HepG2 (cell line): ENCODE measurements around the gene OSBPL2. TPM values are rescaled to one million over a fixed set of nuclear protein-coding genes. Genes with fewer than 3 reads are reported as not detected.

Experiments used
- ATAC-seq: fragments of 200-7000 bp; cut with Tn5 transposase; 3 replicates; pipeline ENCODE4 v1.9.1; 2020; ENCODE audit warnings: mild to moderate bottlenecking, moderate library complexity
- BruUV-seq: library from RNA; stranded (reverse); fragments of 400-500 nt; replicated peaks from 2 replicates; lab custom pipeline; 2021; lab: Mats Ljungman, UMichigan
- CTCF ChIA-PET: fragments of 300-600 bp; formaldehyde crosslinking; extraction: SDS; loops from one replicate; lab custom pipeline; 2021; ENCODE audit warnings: low total read pairs, inconsistent platforms, low intra/inter-chr PET ratio; lab: Yijun Ruan, JAX
- POLR2A ChIA-PET: fragments of 350-600 bp; sonication (Branson Sonifier 250); formaldehyde crosslinking; loops from one replicate; lab custom pipeline; 2020; ENCODE audit warnings: antibody characterized with exemption, inconsistent platforms; lab: Yijun Ruan, JAX
- DNase-seq: peaks from one replicate; pipeline ENCODE4 v3.0.0-alpha.2; 2015; ENCODE audit warnings: low spot score
- FAIRE-seq: peaks from 3 replicates; lab custom pipeline; 2011; peaks lifted over from hg19 to GRCh38; lab: Jason Lieb, UNC
- H2AFZ ChIP-seq: one replicate; pipeline ENCODE4 v1.6.1; 2011; ENCODE audit warnings: low read length, inconsistent platforms
- H3K27ac ChIP-seq: fragments of 300-600 bp; 3 replicates; pipeline ENCODE4 v1.8.0; 2011; ENCODE audit warnings: mixed run types, mild to moderate bottlenecking, mixed read lengths, low read length, inconsistent platforms; ENCODE audit not compliant: insufficient read depth; ENCODE audit errors: extremely low read length
- H3K27me3 ChIP-seq, 2 experiments: fragments of 200-600 bp in 1 of 2; 2 replicates in 1 of 2; 3 replicates in 1 of 2; pipeline versions ENCODE4 v1.6.0 to v1.8.0; 2011; ENCODE audit warnings: low read length in 2 of 2, mild to moderate bottlenecking in 2 of 2, moderate library complexity in 2 of 2, inconsistent platforms in 1 of 2; ENCODE audit not compliant: insufficient read depth in 2 of 2, control insufficient read depth in 1 of 2
- H3K36me3 ChIP-seq, 2 experiments: fragments of 200-600 bp in 1 of 2; replicated peaks in 1 of 2; 2 replicates in 1 of 2; 3 replicates in 1 of 2; pipeline versions ENCODE4 v1.5.1 to v1.8.0; 2011; ENCODE audit warnings: low read length in 2 of 2, inconsistent platforms in 1 of 2; ENCODE audit not compliant: insufficient read depth in 2 of 2, control insufficient read depth in 1 of 2
- H3K4me1 ChIP-seq: 2 replicates; pipeline ENCODE4 v1.5.1; 2012; ENCODE audit warnings: low read length, inconsistent platforms; ENCODE audit not compliant: insufficient read depth
- H3K4me2 ChIP-seq: 2 replicates; pipeline ENCODE4 v1.6.0; 2011; ENCODE audit warnings: low read depth, low read length, inconsistent platforms
- H3K4me3 ChIP-seq, 3 experiments: fragments of 200-600 bp in 1 of 3; sonication (generic), shearing (Covaris generic) in 1 of 3; replicated peaks in 1 of 3; 2 replicates each; pipeline ENCODE4 v1.5.1; 2011 to 2016; ENCODE audit warnings: low read length in 3 of 3, inconsistent platforms in 2 of 3, low read depth in 2 of 3, mild to moderate bottlenecking in 2 of 3, control low read depth in 1 of 3, mixed read lengths in 1 of 3; ENCODE audit not compliant: insufficient read depth in 1 of 3
- H3K79me2 ChIP-seq: one replicate; pipeline ENCODE4 v1.6.1; 2011; ENCODE audit warnings: low read length, inconsistent platforms; ENCODE audit not compliant: insufficient read depth
- H3K9ac ChIP-seq: 2 replicates; pipeline ENCODE4 v1.6.0; 2011; ENCODE audit warnings: mild to moderate bottlenecking, low read depth, low read length, inconsistent platforms; ENCODE audit not compliant: insufficient read depth
- H3K9me3 ChIP-seq: 2 replicates; pipeline ENCODE4 v1.5.1; 2012; ENCODE audit warnings: mild to moderate bottlenecking, low read length
- H4K20me1 ChIP-seq: 2 replicates; pipeline ENCODE4 v1.6.0; 2011; ENCODE audit warnings: inconsistent platforms, mild to moderate bottlenecking, low read length, moderate library complexity; ENCODE audit not compliant: insufficient read depth
- AGO1 ChIP-seq: fragments of 200-400 bp; formaldehyde crosslinking; IDR thresholded peaks from 2 replicates; pipeline ENCODE4 v1.6.1; 2017; ENCODE audit warnings: mild to moderate bottlenecking, low read depth, low read length, moderate library complexity; ENCODE audit not compliant: poor library complexity, severe bottlenecking
- JUN ChIP-seq: sonication (generic); formaldehyde crosslinking; IDR thresholded peaks from 2 replicates; pipeline ENCODE4 v1.4.0; 2020; ENCODE audit warnings: mild to moderate bottlenecking, missing genetic modification reagents
- KDM2A ChIP-seq: sonication (generic); formaldehyde crosslinking; IDR thresholded peaks from 2 replicates; pipeline ENCODE4 v1.4.0; 2020; ENCODE audit warnings: low read depth, missing genetic modification reagents, borderline replicate concordance
- MED8 ChIP-seq: sonication (generic); formaldehyde crosslinking; IDR thresholded peaks from 2 replicates; pipeline ENCODE4 v1.8.1; 2023; ENCODE audit warnings: mild to moderate bottlenecking, missing genetic modification reagents; ENCODE audit not compliant: insufficient replicate concordance
- POLR2AphosphoS5 ChIP-seq: IDR thresholded peaks from 2 replicates; pipeline ENCODE4 v1.6.1; 2012; ENCODE audit warnings: low read depth, low read length
- PTBP1 ChIP-seq: fragments of 200-400 bp; formaldehyde crosslinking; IDR thresholded peaks from 2 replicates; pipeline ENCODE4 v1.6.1; 2018; ENCODE audit warnings: low read length, low read depth; ENCODE audit not compliant: poor library complexity, severe bottlenecking
- SUZ12 ChIP-seq: fragments of 150-350 bp; IDR thresholded peaks from 2 replicates; pipeline ENCODE4 v1.6.1; 2014; ENCODE audit warnings: low read depth, low read length
- TBL1XR1 ChIP-seq: fragments of 150-350 bp; IDR thresholded peaks from 2 replicates; pipeline ENCODE4 v1.6.1; 2014; ENCODE audit warnings: borderline replicate concordance, low read length; ENCODE audit not compliant: partially characterized antibody
- TEAD3 ChIP-seq: optimal IDR thresholded peaks from 2 replicates; pipeline ENCODE3; 2016; ENCODE audit warnings: borderline replicate concordance
- ZFP62 ChIP-seq: sonication (generic); formaldehyde crosslinking; IDR thresholded peaks from 2 replicates; pipeline ENCODE4 v1.4.0; 2020; ENCODE audit warnings: missing genetic modification reagents
- ZFX ChIP-seq: sonication (generic); formaldehyde crosslinking; IDR thresholded peaks from 2 replicates; pipeline ENCODE4 v1.4.0; 2020; ENCODE audit warnings: mild to moderate bottlenecking, low read depth, missing genetic modification reagents, moderate library complexity
- ZNF17 ChIP-seq: sonication (generic); formaldehyde crosslinking; IDR thresholded peaks from 2 replicates; pipeline ENCODE4 v1.5.0; 2020; ENCODE audit warnings: mild to moderate bottlenecking, missing genetic modification reagents
- ZNF274 ChIP-seq: sonication (generic); formaldehyde crosslinking; IDR thresholded peaks from 2 replicates; pipeline ENCODE4 v1.5.1; 2020; ENCODE audit warnings: mild to moderate bottlenecking, missing genetic modification reagents
- ZNF570 ChIP-seq: sonication (generic); formaldehyde crosslinking; IDR thresholded peaks from 2 replicates; pipeline ENCODE4 v1.4.0; 2020; ENCODE audit warnings: mild to moderate bottlenecking, missing genetic modification reagents, borderline replicate concordance
- ZNF639 ChIP-seq: conservative IDR thresholded peaks from 2 replicates; pipeline ENCODE4 v1.6.1; 2018; ENCODE audit warnings: missing genetic modification reagents
- ZNF768 ChIP-seq: sonication (generic); formaldehyde crosslinking; IDR thresholded peaks from 2 replicates; pipeline ENCODE4 v1.4.0; 2020; ENCODE audit warnings: missing genetic modification reagents
- WGBS: methylation state at CpG from one replicate; pipeline ENCODE4 v1.1.6; 2017; ENCODE audit warnings: low lambda C conversion rate; 5-methylcytosine and 5-hydroxymethylcytosine counted together
- in situ Hi-C: cut with HindIII; loops from 2 replicates; pipeline ENCODE4 v1.10.0; 2017; ENCODE audit warnings: low pct_unique_long_range_greater_than_20kb; ENCODE audit not compliant: extremely low pct_ligation_motif_present
- intact Hi-C: fragments of 100-400 bp; cut with micrococcal nuclease; formaldehyde crosslinking; loops from one replicate; pipeline ENCODE4 v1.10.0; 2022; ENCODE audit not compliant: unreplicated experiment
- polyA plus RNA-seq, 8 experiments: library from polyadenylated mRNA; depleted of rRNA in 3 of 8; stranded (reverse) in 7 of 8; unstranded in 1 of 8; fragments of >200 nt; fragmentation: Illumina TruSeq in 4 of 8; extraction: Trizol in 4 of 8; gene quantifications; 2 replicates each; pipeline versions ENCODE4 v1.2.1 to v1.2.3, GENCODE V29; 2011 to 2016; ENCODE audit warnings: low read depth in 4 of 8, missing spikeins in 1 of 8, mixed read lengths in 1 of 8; ENCODE audit not compliant: insufficient read depth in 1 of 8
- total RNA-seq, 5 experiments: library from RNA; depleted of rRNA; stranded (reverse); fragments of >200 nt; fragmentation: Illumina TruSeq; extraction: Trizol; gene quantifications; 2 replicates each; pipeline ENCODE4 v1.2.3, GENCODE V29; 2016; ENCODE audit warnings: low read depth in 1 of 5
- TF ChIP-seq, protein P1 (sequence below): sonication (generic); formaldehyde crosslinking; IDR thresholded peaks from 2 replicates; pipeline ENCODE4 v1.8.1; 2022; ENCODE audit warnings: low read depth, mild to moderate bottlenecking, missing genetic modification reagents
- TF ChIP-seq, protein P2 (sequence below): sonication (generic); formaldehyde crosslinking; IDR thresholded peaks from 2 replicates; pipeline ENCODE4 v1.4.0; 2020; ENCODE audit warnings: missing genetic modification reagents

The OSBPL2 gene
- total and polyA plus RNA-seq, 2 of the 13 experiments (the other 11 are each of a cell fraction or from before 2014, with no cell fraction given): 18.5 to 37.4 TPM

DNA sequence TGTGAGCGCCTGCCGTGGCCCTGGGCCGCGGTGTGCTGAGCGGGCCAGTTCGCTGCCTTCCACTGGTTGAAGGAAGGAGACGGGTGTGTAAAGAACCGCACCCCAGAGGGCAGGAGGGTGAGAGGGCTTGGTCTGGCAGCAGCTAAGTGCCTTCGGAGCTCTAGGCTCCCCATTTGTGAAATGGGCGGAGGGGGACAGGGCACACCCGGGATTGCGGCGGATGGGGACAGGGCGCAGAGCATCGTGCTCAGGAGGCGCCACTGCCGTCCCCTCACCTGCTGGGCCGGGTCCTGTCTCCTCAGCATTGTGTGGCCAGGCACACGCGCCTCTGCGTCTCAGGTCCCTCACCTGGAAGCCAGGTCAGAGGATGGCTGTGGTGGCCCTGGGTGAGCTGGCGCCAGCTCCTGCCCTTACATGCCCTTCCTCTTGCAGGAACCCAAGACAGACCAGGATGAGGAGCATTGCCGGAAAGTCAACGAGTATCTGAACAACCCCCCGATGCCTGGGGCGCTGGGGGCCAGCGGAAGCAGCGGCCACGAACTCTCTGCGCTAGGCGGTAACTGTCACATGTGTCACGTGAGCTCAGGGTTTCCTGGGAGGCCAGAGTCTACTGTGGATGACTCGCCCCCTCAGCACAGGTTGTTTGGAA, 67.6 kb downstream of the OSBPL2 start:
- 93% methylated on average over 33 of the region's 33 CpGs for WGBS
- H3K79me2 ChIP-seq: peaks cover 32% of the 10 kb centered on the region
- peak overlapping the region in 1 of 3 experiments; percentile 93; a peak in 1 of 6 replicates for H3K4me3 ChIP-seq
- POLR2A ChIA-PET: interaction anchor here (0.8 to 8.3 kb wide), 6 partner anchors 13 to 81 kb away, joined by 3 to 187 read pairs (median 4); partner anchors contain the start of genes LAMA5 and RPS21
- BruUV-seq: no TSS peak
- H4K20me1 ChIP-seq: peaks cover 25% of the 10 kb centered on the region
- peaks cover 36 to 63% of the 10 kb centered on the region in 2 experiments for H3K36me3 ChIP-seq
- in situ Hi-C loops: no loop called here
- DNase-seq: no peak
- no peak overlapping the region for H2AFZ ChIP-seq
- H3K4me1 ChIP-seq: peaks cover 31% of the 10 kb centered on the region
- 0 out of 2 replicates have a peak overlapping the region, but pooled peaks have one; percentile 91 for H3K9ac ChIP-seq
- no peaks in the 10 kb centered on the region; a peak in 1 of 5 replicates for H3K27me3 ChIP-seq
- no peak for FAIRE-seq
- CTCF ChIA-PET: interaction anchor here (2.0 kb wide), 1 partner anchor 77 kb away, joined by 4 read pairs; no protein-coding TSS in a partner anchor
- H3K4me2 ChIP-seq: peak overlapping the region; percentile 99; the same call in 1 of the 2 replicates
- peak overlapping the region; percentile 97 for H3K27ac ChIP-seq
- intact Hi-C loops: no loop called here
- H3K9me3 ChIP-seq: no peaks in the 10 kb centered on the region
- ATAC-seq: no peak
- TF ChIP-seq JUN (CRISPR knock-in tag) (no peak), ZFX (no peak), TEAD3 (CRISPR knock-in tag) (peak; percentile 14), ZNF17 (CRISPR knock-in tag) (no peak), ZNF639 (CRISPR knock-in tag) (no peak), ZNF768 (CRISPR knock-in tag) (0 out of 2 replicates have a peak, but pooled peaks have one; percentile 39), ZFP62 (CRISPR knock-in tag) (no peak), AGO1 (peak; percentile 37), SUZ12 (no peak), ZNF570 (CRISPR knock-in tag) (no peak), PTBP1 (peak; percentile 32), ZNF274 (0 out of 2 replicates have a peak, but pooled peaks have one; percentile 17), KDM2A (0 out of 2 replicates have a peak, but pooled peaks have one; percentile 15), TBL1XR1 (peak; percentile 8), POLR2AphosphoS5 (peak; percentile 33; the same call in 1 of the 2 replicates), MED8 (CRISPR knock-in tag) (peak; percentile 41)
- TF ChIP-seq, protein P1, sequence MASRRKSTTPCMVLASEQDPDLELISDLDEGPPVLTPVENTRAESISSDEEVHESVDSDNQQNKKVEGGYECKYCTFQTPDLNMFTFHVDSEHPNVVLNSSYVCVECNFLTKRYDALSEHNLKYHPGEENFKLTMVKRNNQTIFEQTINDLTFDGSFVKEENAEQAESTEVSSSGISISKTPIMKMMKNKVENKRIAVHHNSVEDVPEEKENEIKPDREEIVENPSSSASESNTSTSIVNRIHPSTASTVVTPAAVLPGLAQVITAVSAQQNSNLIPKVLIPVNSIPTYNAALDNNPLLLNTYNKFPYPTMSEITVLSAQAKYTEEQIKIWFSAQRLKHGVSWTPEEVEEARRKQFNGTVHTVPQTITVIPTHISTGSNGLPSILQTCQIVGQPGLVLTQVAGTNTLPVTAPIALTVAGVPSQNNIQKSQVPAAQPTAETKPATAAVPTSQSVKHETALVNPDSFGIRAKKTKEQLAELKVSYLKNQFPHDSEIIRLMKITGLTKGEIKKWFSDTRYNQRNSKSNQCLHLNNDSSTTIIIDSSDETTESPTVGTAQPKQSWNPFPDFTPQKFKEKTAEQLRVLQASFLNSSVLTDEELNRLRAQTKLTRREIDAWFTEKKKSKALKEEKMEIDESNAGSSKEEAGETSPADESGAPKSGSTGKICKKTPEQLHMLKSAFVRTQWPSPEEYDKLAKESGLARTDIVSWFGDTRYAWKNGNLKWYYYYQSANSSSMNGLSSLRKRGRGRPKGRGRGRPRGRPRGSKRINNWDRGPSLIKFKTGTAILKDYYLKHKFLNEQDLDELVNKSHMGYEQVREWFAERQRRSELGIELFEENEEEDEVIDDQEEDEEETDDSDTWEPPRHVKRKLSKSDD (CRISPR knock-in tag): peak; percentile 52; the same call in 1 of the 2 replicates
- TF ChIP-seq, protein P2, sequence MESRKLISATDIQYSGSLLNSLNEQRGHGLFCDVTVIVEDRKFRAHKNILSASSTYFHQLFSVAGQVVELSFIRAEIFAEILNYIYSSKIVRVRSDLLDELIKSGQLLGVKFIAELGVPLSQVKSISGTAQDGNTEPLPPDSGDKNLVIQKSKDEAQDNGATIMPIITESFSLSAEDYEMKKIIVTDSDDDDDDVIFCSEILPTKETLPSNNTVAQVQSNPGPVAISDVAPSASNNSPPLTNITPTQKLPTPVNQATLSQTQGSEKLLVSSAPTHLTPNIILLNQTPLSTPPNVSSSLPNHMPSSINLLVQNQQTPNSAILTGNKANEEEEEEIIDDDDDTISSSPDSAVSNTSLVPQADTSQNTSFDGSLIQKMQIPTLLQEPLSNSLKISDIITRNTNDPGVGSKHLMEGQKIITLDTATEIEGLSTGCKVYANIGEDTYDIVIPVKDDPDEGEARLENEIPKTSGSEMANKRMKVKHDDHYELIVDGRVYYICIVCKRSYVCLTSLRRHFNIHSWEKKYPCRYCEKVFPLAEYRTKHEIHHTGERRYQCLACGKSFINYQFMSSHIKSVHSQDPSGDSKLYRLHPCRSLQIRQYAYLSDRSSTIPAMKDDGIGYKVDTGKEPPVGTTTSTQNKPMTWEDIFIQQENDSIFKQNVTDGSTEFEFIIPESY: peak; percentile 98
